ENCODE results near the gene SEC24D.

The SEC24D gene

DNA sequence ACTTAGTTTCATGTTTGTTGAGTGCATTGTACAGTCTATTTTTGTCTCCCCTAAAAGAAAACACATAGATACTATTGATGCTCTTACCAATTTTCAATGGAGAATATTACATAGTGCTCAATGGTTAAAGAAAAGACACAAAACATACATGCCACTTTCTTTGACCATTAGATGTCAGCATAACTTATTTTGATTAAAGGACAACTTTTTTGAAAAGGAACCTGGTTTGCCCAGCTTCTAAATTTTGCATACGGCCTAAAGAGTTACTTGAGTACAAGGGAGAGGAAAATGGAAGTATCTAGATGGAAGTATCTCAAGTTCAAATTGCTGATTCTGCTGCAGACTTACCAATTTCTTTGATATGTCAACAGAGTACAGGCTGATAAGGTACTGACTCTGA, 82.2 kb downstream of the SEC24D start:
- in situ Hi-C loops (cut with MboI; ENCODE audit: low sequenced_read_pairs), result no loop called here

DNA sequence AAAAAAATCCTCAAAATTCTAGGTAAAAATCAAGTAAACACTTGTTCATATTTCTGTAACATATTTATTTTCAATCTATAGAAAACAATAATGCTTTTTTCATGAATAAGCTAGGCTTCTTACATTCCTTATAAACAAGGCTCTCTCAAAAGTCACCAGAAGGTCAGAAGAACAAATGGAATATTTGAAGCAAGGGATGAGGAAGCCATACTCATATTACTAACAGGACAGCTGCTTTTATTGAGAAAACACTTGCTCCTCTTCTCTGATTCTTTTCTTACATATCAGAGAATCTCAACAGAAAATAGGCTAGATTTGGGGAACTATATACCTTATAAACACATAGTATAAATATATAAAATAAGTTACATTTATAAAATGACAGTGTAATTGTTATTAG, 82.8 kb downstream of the SEC24D start:
- in situ Hi-C loops (cut with MboI; ENCODE audit: low sequenced_read_pairs), result no loop called here

DNA sequence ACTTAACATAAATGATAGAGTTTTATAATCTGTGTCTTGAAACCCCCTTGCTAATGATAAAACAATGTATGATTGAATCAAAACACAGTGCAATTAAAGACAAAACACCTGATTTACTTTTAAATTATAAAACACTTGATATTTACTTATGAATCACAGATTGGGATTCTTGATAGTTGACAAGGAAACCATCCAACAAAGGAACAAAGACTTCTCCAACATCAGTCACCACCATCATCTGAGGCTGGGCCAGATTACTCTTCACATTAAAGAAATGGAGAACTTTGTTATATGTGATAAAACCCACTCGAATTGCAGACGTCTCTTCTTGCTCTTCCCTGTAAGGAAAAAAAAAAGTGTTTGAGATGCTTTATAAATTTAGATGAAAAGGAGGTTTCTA, 83.4 kb downstream of the SEC24D start:
- in situ Hi-C loops (cut with MboI; ENCODE audit: low sequenced_read_pairs), result no loop called here

DNA sequence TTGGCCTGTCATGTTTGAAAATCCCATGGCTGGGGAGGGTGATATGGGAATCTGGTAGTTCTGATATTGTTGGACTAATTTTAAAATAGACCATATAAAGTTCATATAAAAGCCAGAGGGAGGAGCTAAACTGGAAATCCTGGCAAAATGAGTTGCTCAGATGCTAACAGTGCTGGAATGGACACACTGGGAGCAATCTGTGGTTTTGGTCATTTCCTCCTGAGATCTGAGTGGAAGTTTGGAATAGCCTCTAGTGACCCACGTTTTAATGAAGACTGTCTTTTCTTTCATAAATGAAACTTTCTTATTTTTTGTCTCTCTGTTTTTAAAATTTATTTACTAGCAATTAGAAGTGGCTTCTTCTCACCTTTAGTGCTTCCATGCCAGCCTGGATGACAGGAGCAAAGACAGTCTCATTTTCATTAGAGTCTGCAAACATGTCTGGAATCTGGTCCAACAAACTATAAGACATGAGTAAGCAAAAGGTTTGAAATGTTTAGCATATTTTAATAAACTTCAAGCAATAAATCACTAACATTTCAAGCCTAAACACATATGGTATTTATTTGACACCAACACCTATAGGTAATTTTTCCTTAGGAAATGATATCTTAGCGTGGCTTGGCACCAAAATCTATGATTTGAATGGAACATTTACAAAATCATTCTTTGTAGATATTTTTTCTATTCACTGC, 84.2 kb downstream of the SEC24D start:
- in situ Hi-C loops (cut with MboI; ENCODE audit: low sequenced_read_pairs), result no loop called here

DNA sequence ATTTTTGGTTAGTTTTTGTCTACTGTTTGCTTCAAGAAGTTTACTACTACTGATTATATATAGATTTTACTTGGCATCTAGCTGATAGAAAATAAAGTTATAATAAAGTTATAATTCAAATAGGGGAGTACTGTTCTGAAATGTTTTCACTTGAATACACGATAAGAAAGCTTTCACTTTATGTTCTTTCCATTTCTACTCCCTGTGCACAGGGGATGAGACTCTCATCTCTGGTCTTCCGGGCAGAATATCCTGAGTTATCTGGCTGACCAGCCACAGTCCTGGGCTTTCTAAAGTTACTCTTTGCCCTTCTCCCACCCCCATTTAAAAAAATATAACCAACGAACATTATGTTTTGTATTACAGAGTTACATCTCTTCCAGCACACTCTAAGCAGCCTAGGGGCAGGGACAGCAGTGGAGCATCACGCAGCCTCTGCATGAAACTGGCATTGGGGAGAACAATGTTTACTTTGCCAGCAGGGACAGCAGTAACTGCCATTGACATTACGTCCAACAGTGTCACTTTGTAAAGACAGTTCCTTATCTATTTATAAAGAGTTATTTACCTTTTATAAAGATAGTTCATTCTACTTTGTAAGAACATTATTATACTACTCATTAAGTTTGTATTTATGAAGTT, 86.5 kb downstream of the SEC24D start:
- in situ Hi-C loops (cut with MboI; ENCODE audit: low sequenced_read_pairs), result no loop called here

DNA sequence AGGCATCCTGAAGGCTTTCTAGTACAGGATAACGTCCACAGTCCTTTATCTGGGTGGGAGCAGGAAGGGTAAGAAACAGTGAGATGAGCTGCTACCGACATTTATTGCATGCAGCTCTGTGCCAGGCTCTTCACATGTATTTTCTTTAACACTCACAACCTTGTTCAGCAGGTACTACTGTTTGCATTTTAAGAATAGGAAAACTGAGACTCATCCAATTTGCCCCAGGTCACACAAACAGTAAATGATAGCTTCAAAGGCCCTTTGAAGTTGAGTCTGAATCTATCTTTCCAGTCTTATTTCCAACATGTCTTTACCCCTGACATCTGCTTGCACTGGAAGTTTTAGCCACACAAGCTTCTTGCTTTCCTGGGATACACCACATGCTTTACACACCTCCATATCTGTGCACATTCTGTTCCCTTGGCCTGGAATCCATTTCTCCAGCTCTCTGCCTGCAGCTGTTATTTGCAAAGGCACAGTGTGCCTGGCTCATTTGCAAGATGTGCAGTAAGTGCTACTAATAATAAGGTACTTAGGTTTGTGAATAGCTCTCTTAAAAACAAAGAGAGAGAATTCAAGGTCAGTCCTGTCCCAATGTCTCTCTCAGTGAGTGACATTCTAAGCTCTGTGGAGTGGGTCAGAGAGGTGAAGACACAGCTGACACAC, 89.5 kb downstream of the SEC24D start:
- in situ Hi-C loops (cut with MboI; ENCODE audit: low sequenced_read_pairs), result no loop called here

DNA sequence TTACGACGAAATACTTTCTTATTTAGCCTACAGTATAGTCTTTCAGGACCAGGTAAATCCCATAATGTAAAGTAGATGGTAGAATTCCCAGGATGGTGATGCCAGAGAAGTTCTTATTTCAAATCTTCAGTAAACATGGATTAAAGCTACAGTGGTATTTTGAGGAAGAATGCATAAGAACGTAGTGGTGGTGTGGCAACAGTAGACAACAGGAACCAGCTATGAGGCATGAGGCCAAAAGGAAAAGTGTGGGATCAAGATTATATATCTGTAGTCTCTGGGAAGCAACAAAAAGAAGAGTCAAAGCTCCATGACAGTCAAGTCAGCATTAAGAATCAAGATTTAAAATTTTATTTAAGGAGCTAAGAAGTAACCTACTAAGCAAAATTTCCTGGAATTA, 90.6 kb downstream of the SEC24D start:
- in situ Hi-C loops (cut with MboI; ENCODE audit: low sequenced_read_pairs), result no loop called here

DNA sequence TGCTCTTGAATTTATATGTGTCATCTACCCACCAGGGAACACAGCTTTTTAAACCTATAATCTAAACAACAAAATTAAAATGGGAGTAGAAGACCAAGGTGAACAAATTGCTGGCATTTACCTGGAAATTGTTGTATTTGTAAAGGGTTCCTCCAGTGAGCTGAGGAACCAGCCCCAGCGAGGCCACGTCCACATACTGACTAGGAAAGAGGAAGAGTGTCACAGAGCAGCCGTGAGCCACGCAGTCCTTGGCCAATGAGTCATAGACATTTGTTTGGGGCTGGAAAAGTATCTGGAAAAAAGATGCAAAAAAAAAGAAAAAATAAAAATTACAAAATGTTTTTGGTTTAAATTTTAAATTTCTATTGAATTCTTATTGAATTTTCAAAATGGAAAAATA, 92.1 kb downstream of the SEC24D start:
- in situ Hi-C loops (cut with MboI; ENCODE audit: low sequenced_read_pairs), result no loop called here

DNA sequence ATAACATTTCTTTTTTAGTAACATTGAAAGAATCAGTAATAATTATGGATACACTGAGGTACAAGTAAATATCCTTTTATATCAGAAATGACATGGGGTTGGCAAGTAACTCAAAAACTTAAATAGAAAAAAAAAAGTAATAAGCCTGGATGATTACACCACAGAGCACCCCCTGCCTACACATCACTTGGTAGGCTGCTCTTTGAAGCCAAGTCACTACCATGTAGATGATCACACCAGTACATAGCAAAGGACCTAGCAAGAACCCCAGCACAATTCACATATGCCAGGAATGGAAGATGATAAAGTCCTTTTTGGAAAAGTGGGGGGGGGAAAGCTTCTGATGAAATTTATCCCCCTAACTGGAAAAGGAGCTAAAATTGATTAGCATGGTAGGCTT, 93.9 kb downstream of the SEC24D start:
- in situ Hi-C loops (cut with MboI; ENCODE audit: low sequenced_read_pairs), result no loop called here

DNA sequence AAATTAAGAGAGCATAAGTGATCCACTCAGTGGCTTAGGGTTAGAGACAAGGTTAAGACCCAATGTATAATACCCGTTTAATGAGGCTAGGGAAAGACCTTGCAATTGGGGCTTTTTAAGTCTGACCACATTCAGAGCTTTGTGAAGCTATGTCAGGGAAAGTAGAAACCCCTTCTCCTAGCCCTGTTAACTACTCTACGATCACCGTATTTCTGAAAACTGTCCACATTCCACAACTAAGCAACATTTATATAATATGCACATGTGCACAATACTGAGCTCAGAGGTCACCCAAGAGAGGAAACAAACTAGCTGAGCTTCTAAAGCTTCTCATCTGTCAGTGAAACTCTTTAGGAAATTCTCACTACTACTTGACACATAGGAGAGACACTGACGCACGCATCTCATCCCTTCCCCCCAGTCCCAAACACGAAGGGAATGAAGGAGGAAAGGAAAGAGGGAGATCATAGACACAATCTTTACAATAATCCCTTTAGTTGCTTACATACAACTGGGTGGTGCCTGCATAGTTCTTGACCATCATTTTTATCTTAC, 94.5 kb downstream of the SEC24D start:
- in situ Hi-C loops (cut with MboI; ENCODE audit: low sequenced_read_pairs), result no loop called here

DNA sequence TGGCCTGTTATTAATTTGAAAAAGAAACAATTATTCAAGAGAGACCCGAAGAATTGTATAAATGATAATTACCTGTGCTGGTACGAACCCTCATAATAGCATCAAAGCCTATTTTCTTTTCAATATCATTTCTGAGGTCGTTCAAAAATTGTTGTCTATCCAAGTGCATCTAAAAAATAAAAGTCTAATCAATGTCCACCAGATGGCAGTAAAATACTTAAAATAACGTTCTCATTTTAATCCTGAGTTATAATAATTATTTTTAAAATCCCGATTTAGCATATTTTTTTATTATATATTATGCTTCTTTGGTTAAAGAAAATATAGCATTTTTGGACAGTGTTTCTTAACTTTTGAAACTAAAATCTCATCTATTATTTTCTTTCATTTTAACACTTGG, 95.1 kb downstream of the SEC24D start:
- in situ Hi-C loops (cut with MboI; ENCODE audit: low sequenced_read_pairs), result no loop called here

DNA sequence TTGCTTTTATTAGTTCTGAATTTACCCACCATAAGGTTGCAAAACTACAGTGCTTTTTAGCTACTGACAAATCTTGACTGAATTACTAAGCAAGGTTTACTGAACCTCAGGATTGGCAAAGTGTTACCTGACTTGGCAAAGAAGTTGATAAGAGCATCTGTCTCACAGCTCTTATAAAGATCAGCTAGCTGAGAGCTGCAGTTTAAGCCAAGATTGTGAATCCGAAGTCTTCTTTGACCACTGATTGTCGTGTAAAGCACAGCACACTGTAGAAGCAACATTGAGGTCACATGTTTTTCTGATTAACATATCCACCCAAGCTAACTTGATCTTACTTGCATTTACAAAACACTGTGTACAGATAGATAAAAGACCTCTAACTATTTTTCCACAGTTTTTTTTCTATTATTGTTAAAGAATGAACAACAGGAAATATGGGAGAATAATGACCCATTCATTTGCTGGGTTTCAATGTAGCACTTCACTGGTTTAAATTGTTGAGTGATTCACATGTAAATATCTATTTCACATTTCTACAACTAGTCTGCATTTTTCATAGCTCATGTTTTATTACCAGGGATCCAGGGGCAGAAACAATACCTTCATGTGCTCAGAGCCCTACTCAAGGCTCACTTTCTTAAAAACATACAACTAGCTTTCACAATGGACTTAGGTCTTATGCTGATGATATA, 96.8 kb downstream of the SEC24D start:
- in situ Hi-C loops (cut with MboI; ENCODE audit: low sequenced_read_pairs), result no loop called here

DNA sequence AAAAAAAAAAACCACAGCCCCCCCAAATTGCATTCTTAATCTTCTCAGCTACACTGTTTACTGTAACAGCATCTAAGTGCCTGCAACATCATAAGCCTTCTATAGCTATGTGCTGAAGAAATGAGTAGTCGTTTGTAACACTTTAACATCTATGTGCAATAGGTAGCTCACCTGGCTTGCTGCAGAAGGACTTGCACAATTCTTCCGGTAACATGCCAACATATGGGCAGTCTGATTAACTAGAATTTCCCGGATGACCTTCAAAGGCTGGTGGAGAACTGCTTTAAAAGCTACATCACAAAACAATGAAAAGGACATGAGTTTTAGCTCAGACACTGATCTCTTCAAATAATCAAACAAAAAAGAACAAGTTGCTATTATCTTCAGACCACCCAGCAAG, 97.8 kb downstream of the SEC24D start:
- in situ Hi-C loops (cut with MboI; ENCODE audit: low sequenced_read_pairs), result no loop called here

DNA sequence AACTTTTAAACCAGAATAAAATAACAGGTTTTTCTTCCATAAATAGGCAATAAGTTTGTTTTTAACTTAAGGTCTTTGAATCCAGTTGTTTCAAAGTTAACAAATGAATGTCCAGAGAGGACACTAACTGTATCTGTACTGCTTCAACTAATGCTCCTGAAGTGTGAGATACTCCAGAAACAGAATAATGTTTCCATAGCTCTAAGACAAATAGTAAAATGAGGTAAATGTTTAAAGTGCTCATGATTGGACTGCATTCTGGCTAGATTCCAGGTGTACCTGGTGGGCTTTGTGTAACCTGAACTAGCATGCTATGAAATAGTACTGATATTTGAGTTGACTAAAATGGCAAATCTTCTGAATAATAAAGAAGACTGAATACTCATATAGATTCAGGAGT, 99.0 kb downstream of the SEC24D start:
- in situ Hi-C loops (cut with MboI; ENCODE audit: low sequenced_read_pairs), result no loop called here

DNA sequence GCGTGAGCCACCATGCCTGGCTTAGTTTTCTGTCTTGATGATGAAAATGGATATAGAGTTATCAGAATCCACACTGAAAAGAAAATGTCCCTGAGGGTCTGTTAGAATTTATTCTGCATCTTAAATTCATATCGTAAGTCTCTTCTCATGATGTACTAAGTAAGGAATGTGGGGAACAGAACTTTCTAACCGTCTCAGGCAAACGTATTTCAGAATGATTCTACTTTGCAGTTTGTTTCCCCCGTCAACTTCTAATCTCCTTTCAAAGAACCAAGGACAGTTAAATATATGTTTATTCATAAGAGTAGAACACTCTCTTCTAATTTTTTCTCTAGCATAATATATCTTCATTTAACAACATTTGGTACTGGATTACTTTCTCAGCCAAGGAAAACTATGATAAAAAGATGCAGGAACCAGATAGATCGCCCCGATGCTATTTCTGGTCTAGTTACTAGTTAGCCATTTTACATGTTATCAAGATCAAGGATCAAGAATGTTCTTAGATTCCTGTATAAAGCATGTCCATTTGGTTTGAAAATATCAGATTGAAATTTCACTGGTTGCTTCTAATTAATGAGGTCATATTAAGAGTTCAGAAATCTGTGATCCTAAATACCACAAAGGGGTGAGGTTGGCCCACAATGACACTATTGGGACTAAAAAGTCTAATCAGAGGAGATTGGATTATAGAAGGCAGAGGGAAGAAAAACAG, 101.3 kb downstream of the SEC24D start:
- in situ Hi-C loops (cut with MboI; ENCODE audit: low sequenced_read_pairs), result no loop called here

DNA sequence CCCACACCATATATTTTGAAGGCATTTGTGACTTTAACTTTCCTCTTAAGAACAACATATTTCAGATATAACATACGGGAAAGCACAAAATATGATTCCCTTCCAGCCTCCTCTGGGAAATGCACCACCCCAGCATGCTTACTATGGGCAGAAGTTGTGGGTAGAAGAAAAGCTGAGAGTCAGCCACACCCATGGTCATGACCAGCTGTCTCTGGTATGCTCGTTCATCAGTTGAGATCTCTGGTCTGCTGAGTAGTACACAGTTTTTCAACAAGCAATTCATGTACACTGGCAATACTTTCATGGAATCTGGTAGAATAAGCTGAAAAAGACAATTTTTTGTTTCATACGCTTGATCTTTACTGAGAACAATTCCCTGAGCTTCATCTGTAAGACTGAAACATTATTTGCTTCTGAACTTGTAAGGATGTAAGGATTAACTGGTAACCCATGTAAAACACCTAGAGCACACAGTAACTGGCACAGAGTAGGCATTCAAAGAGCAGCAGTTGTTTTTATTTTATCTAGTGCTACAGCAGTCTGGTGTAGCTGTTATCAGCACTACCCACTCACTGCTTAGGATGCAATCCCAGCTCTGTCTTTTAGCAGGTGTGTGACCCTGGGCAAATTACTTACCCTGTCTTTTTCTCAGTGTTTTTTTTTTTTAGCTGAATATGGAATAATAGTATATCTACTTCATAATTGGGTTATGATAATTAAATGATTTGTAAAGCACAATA, 103.2 kb downstream of the SEC24D start:
- in situ Hi-C loops (cut with MboI; ENCODE audit: low sequenced_read_pairs), result no loop called here

DNA sequence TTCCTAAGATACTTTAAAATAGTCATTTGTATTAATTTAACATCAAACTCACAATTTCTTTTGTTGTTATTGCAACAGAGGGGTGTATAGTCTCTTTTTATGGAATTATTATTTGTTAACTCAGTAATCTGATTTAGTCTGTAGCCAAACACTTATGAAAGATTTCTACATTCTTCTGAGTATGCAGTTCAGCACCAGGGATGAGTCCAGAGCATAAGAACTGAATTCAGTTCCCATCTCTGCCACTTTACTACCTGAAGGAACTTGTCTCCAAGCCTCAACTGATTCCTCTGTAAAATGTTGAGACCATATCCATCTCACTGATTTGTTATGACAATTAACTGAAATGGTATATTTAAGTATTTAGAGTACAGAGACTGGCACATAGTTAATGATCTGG, 105.2 kb downstream of the SEC24D start:
- in situ Hi-C loops (cut with MboI; ENCODE audit: low sequenced_read_pairs), result no loop called here

DNA sequence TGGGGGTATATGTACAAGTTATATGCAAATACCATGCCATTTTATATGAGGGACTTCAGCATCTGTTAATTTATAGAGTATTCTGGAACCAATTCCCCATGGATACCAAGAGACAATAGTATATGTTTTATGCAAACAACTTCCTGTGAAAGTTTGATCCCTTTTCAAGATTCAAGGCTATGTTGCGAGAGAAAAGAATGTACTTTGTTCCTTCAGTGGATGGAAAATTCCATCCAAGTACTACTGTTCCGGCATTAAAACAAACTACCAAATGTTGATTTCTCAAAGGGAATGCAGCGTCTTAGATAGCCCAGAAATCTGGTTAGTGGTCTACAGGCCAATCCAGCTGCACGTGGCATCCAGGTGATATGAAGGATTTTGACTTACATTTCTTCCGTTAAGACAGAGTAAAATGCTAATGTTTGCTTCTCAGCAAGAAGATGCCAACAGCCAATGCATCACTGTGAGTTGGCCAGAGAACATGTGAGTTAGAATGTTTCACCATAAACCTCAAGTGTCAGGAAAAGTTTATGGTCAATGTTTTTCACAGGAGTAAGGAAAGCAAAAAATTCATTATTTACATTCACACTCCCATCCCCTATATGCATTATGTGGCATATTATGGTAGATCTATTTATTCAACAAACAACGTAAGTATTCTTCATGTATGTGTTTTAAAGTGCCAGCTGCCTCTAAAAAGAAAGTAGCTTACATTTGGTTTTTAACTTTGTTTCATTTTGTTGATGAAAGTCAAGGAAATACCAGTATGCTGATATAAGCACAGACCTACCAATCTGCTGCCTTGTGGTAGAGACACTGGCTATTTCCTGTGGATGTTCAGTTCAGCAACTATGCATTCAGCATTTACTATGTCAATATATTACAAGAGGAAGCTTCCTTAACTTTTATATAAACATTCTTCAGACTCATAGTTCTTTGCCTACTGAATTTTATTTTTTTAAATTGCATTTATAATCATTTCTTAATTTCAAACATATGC, 106.3 kb downstream of the SEC24D start:
- in situ Hi-C loops (cut with MboI; ENCODE audit: low sequenced_read_pairs), result no loop called here

DNA sequence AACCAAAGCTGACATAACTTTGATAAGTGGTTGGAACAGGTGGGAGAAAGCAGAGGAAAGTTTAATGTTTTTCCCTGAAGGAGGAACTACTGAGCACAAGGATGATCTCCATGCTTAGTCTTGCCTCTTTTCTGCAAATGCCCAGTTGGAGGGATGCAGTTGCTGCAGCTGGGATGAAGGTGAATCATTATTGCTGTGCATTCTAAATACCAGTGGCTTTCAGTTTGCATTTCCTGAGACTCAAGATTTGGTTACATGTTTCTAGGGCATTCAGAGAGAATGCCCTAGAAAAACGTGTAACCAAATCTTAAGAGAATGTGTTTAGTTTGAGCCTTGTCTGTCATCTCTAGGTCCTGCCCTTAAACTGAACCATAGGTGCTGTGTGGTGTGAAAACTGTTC, 108.6 kb downstream of the SEC24D start:
- in situ Hi-C loops (cut with MboI; ENCODE audit: low sequenced_read_pairs), result no loop called here
